Natural killer cell treated with Interleukin-12 subunit alpha and Interleukin-12 subunit beta and Interleukin-15 and Interleukin-18, amount 100 ng/mL, for 72 hours (primary cell): Measurements from ENCODE around the gene P2RY8. TPM values are rescaled to one million over a fixed set of nuclear protein-coding genes. Genes with fewer than 3 reads are reported as not detected.
A peak's percentile ranks its signal among the peaks of the same experiment; 100 is the strongest.
"Not testable (repeated sequence)": the region's sequence is repeated elsewhere in the genome, so short reads cannot be mapped to it uniquely, and the experiment has no call there.

Experiments used
- ATAC-seq, 2 donors: fragments of 150-1000 bp; cut with Tn5 transposase in 1 of 2; sonication (Bioruptor Pico), chemical (Tn5 transposase) in 1 of 2; 2 replicates each; pipeline ENCODE4 v1.10.0; 2021
- DNase-seq: peaks from one replicate; pipeline ENCODE4 v3.0.0; 2022; ENCODE audit warnings: low spot score
- H3K27ac Mint-ChIP-seq, 2 donors: 1 replicate in 1 of 2; 2 replicates in 1 of 2; pipeline ENCODE4 v1.8.0; 2022; ENCODE audit warnings: mixed read lengths in 2 of 2, mild to moderate bottlenecking in 1 of 2, moderate library complexity in 1 of 2
- H3K27me3 Mint-ChIP-seq, 2 donors: 1 replicate in 1 of 2; 2 replicates in 1 of 2; pipeline ENCODE4 v1.8.0; 2022; ENCODE audit warnings: mixed read lengths in 2 of 2
- H3K36me3 Mint-ChIP-seq: one replicate; pipeline ENCODE4 v1.8.0; 2022; ENCODE audit warnings: mixed read lengths
- H3K4me1 Mint-ChIP-seq, 2 donors: 1 replicate in 1 of 2; 2 replicates in 1 of 2; pipeline ENCODE4 v1.8.0; 2022; ENCODE audit warnings: low read depth in 2 of 2, mixed read lengths in 2 of 2, mild to moderate bottlenecking in 1 of 2
- H3K4me3 Mint-ChIP-seq: one replicate; pipeline ENCODE4 v1.8.0; 2022; ENCODE audit warnings: mixed read lengths
- H3K9me3 Mint-ChIP-seq: 2 replicates; pipeline ENCODE4 v1.8.0; 2022; ENCODE audit warnings: mixed read lengths
- total RNA-seq, 2 donors: library from RNA; stranded (reverse); gene quantifications; one replicate each; pipeline ENCODE4 v1.2.3, GENCODE V29; 2022

The P2RY8 gene
- total RNA-seq, 2 donors from 2014 or later, result 19.5 to 59.1 TPM

GRCh38 chrX:1493877-1494510, 43.0 kb downstream of the P2RY8 start:
- H3K27ac Mint-ChIP-seq, result peak overlapping the region; percentile 51 to 80
- peak; percentile 18 to 33 for ATAC-seq
- H3K4me1 Mint-ChIP-seq, result peaks cover 14 to 34% of the 10 kb centered on the region in 2 donors
- no peaks in the 10 kb centered on the region for H3K27me3 Mint-ChIP-seq
- H3K4me3 Mint-ChIP-seq, result no peak overlapping the region
- peaks cover 11% of the 10 kb centered on the region for H3K36me3 Mint-ChIP-seq
- DNase-seq, result no peak
- peaks cover 6% of the 10 kb centered on the region for H3K9me3 Mint-ChIP-seq

- no peak for ATAC-seq
- no peak for DNase-seq
Measured at GRCh38 chrX:1493412-1493811, 43.6 kb downstream of the P2RY8 start.

DNA sequence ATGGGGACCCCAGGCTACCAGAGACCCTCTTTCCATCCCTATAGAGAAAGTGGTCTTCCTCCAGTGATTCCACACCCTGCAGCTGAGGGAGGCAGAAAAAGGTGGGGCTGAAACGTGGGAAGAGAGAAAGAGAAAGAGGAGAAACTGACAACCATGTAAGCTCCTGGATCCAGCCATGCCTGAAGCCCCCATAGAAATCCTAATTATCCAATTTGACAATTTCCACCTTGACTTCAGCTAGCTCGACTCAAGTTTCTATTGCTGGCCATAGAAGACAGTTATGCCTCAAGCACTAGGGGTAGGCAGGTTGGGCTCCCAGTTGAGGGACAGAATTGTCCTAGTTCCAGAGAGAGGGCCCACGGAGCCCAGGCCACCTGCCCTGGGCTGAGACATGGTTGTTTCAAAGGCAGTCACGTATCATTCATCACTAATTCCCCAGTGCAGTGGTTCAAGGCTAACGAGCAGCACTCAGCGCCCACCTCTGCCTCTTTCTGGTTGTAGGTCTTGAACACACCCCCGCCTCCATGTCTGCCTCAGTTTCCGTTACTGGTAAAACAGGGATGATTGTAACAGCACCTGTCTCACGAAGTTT, 44.5 kb downstream of the P2RY8 start:
- ATAC-seq (no peak), DNase-seq (no peak)
- Mint-ChIP-seq H3K4me3 (no peak overlapping the region), H3K27me3 (no peaks in the 10 kb centered on the region), H3K9me3 (peaks cover 6% of the 10 kb centered on the region), H3K27ac (peak overlapping the region; percentile 60 to 80), H3K36me3 (peaks cover 15% of the 10 kb centered on the region), H3K4me1 (peaks cover 14 to 40% of the 10 kb centered on the region in 2 donors)

More at GRCh38 chrX:1493412-1493811, 43.6 kb downstream of the P2RY8 start:
- Mint-ChIP-seq H3K4me3 (no peak overlapping the region), H3K27me3 (no peaks in the 10 kb centered on the region), H3K36me3 (peaks cover 15% of the 10 kb centered on the region), H3K27ac (peak overlapping the region; percentile 51 to 80), H3K4me1 (peaks cover 14 to 39% of the 10 kb centered on the region in 2 donors), H3K9me3 (peaks cover 6% of the 10 kb centered on the region)

DNA sequence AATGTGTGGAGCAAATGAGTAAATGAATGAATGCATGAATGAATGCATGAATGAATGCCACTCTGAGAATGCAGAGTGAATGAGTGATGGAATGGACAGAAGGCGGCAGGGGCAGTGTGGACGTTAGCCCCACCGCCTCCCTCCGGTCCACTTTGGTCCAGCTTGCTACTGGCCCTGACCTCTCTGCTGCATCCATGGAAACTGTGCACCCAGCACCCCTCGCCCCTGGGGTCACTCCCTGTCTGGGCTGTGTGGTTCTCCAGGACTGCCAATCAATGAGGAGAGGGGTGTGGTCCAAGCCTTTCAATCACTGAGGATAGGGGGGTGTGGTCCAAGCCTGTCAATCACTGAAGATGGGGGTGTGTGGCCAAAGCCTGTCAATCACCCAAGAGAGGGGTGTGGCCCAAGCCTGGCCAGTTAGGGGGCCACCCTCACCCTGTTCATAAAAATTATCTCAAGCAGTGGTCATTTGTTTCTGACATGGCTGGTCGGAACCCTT, 45.1 kb downstream of the P2RY8 start:
- peak overlapping the region; percentile 38 to 60 for H3K27ac Mint-ChIP-seq
- H3K4me3 Mint-ChIP-seq, result no peak overlapping the region
- H3K4me1 Mint-ChIP-seq, result peaks cover 20 to 46% of the 10 kb centered on the region in 2 donors
- H3K27me3 Mint-ChIP-seq, result no peaks in the 10 kb centered on the region
- peak; percentile 88 to 94 for ATAC-seq
- peaks cover 6% of the 10 kb centered on the region for H3K9me3 Mint-ChIP-seq
- H3K36me3 Mint-ChIP-seq, result peaks cover 15% of the 10 kb centered on the region
- peak; percentile 67 for DNase-seq

GRCh38 chrX:1491248-1491647, 45.7 kb downstream of the P2RY8 start:
- not testable (repeated sequence) for DNase-seq, H3K4me3 Mint-ChIP-seq, ATAC-seq, H3K9me3 Mint-ChIP-seq, H3K27me3 Mint-ChIP-seq
- peak overlapping the region; percentile 38 to 60 for H3K27ac Mint-ChIP-seq
- peaks cover 15% of the 10 kb centered on the region for H3K36me3 Mint-ChIP-seq
- H3K4me1 Mint-ChIP-seq, result peaks cover 20 to 45% of the 10 kb centered on the region in 2 donors

DNA sequence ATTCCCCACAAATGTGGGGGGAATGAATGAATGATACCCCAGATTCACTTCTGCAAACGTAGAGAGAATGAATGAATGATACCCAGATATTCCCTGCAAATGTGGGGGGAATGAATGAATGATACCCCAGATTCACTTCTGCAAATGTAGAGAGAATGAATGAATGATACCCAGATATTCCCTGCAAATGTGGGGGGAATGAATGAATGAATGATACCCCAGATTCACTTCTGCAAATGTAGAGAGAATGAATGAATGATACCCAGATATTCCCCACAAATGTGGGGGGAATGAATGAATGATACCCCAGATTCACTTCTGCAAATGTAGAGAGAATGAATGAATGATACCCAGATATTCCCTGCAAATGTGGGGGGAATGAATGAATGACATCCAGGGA, 46.3 kb downstream of the P2RY8 start:
- peaks cover 20 to 42% of the 10 kb centered on the region in 2 donors for H3K4me1 Mint-ChIP-seq
- not testable (repeated sequence) for ATAC-seq, H3K27me3 Mint-ChIP-seq, H3K27ac Mint-ChIP-seq, H3K4me3 Mint-ChIP-seq, H3K9me3 Mint-ChIP-seq, DNase-seq
- H3K36me3 Mint-ChIP-seq, result peaks cover 15% of the 10 kb centered on the region

DNA sequence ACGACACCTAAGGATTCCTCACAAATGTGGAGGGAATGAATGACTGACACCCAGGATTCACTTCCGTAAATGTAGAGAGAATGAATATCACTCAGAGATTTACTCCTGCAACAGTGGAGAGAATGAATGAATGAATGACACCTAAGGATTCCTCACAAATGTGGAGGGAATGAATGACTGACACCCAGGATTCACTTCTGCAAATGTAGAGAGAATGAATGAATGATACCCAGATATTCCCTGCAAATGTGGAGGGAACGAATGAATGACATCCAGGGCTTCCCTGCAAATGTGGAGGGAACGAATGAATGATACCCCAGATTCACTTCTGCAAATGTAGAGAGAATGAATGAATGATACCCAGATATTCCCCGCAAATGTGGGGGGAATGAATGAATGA, 47.6 kb downstream of the P2RY8 start:
- Mint-ChIP-seq H3K36me3 (peaks cover 15% of the 10 kb centered on the region), H3K4me1 (peaks cover 21 to 40% of the 10 kb centered on the region in 2 donors)
- H3K27ac Mint-ChIP-seq, H3K27me3 Mint-ChIP-seq, DNase-seq, H3K4me3 Mint-ChIP-seq, ATAC-seq, H3K9me3 Mint-ChIP-seq: not testable (repeated sequence)

DNA sequence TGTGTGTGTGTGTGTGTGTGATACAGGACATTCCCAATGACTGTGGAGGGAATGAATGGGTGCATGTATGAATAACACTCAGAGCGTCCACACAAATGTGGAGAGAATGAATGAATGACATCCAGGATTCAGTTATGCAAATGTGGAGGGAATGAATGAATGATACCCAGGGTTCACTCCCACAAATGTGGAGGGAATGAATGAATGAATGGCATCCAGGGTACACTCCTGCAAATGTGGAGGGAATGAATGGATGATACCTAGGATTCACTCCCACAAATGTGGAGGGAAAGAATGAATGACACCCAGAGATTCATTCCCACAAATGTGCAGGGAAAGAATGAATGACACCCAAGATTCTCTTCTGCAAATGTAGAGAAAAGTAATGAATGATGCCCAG, 48.2 kb downstream of the P2RY8 start:
- Mint-ChIP-seq H3K9me3 (peaks cover 6% of the 10 kb centered on the region), H3K27ac (peak overlapping the region; percentile 33 to 50), H3K36me3 (peaks cover 15% of the 10 kb centered on the region), H3K4me1 (peaks cover 27 to 45% of the 10 kb centered on the region in 2 donors), H3K4me3 (no peak overlapping the region), H3K27me3 (no peaks in the 10 kb centered on the region)
- DNase-seq, result no peak
- no peak for ATAC-seq

DNA sequence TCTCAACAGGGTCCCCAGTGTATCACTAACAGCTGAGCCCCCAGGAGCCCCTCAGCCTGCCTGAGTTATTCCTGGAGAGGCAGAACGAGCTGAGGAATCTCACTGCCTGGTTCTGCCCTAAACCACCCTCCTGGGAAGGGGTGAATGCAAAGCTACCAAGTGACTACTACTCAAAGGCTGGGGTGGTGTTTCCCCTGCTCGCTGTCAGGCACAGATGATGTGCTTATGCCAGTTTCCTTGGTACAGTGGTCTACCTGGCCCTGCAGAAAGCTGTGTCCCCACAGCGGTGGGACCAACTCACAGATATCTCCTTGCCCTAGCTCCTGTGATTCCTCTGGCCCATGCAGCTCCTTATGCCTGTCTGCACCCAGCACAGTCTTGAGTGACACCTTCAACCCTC, 48.8 kb downstream of the P2RY8 start:
- Mint-ChIP-seq H3K4me3 (no peak overlapping the region), H3K27ac (peak overlapping the region; percentile 33 to 50), H3K36me3 (peaks cover 15% of the 10 kb centered on the region), H3K9me3 (peaks cover 6% of the 10 kb centered on the region), H3K4me1 (peaks cover 33 to 42% of the 10 kb centered on the region in 2 donors), H3K27me3 (no peaks in the 10 kb centered on the region)
- DNase-seq (no peak), ATAC-seq (no peak)

GRCh38 chrX:1487401-1487800, 49.6 kb downstream of the P2RY8 start:
- H3K36me3 Mint-ChIP-seq, result peaks cover 15% of the 10 kb centered on the region
- H3K27ac Mint-ChIP-seq, result peak overlapping the region; percentile 56 to 63
- peaks cover 39 to 44% of the 10 kb centered on the region in 2 donors for H3K4me1 Mint-ChIP-seq
- DNase-seq (no peak), ATAC-seq (no peak)
- no peaks in the 10 kb centered on the region for H3K27me3 Mint-ChIP-seq
- no peak overlapping the region for H3K4me3 Mint-ChIP-seq
- H3K9me3 Mint-ChIP-seq, result peaks cover 6% of the 10 kb centered on the region

DNA sequence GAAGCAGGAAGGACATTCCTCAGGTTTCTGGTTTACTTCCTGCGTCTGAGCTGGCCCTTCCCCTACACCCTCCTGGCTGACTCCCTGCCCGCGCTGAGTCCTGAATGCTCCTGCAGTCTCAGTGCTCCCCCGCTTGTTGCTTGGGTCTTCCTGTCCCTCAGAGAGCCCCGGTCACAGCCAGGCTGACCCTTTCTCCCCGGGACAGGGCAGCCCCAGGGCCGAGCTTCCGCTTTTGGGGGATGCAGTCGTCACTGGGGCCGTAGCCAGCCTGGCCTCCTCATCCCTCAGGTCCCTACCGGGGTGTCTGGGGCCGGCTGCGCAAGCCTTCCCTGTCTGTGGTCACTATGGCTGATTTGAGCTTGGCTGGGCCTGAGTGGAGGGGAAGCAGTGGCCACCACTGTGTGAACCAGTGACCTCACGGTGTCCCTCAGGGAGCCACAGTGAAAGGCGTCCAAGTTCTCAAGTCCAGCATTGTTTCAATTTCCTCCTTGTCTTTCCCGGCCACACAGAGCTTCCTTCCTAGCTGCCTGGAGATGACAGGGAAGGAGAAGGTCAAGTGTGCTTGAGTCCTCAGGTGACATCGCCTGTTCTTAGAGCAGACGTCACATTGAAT, 50.1 kb downstream of the P2RY8 start:
- ATAC-seq, result no peak
- no peak overlapping the region for H3K4me3 Mint-ChIP-seq
- peaks cover 40 to 44% of the 10 kb centered on the region in 2 donors for H3K4me1 Mint-ChIP-seq
- peaks cover 6% of the 10 kb centered on the region for H3K9me3 Mint-ChIP-seq
- no peak for DNase-seq
- no peaks in the 10 kb centered on the region for H3K27me3 Mint-ChIP-seq
- H3K27ac Mint-ChIP-seq, result peak overlapping the region; percentile 56 to 63
- H3K36me3 Mint-ChIP-seq, result peaks cover 15% of the 10 kb centered on the region

DNA sequence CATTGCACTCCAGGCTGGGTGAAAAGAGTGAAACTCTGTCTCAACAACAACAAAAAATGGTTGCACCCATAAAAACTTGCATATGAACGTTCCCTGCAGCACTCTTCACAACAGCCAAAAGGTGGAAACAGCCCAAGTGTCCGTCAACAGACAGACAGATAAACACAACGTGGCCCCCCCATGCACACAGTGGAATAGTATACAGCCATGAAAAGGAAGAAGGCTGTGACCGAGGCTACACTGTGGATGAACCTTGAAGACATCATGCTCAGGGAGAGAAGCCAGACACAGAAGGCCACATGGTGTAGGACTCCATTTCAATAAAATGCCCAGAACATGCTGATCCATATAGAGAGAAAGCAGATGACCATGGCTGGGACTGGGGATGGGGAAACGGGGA, 50.8 kb downstream of the P2RY8 start:
- ATAC-seq (no peak), DNase-seq (no peak)
- H3K27me3 Mint-ChIP-seq, result no peaks in the 10 kb centered on the region
- peaks cover 9% of the 10 kb centered on the region for H3K36me3 Mint-ChIP-seq
- peaks cover 36 to 42% of the 10 kb centered on the region in 2 donors for H3K4me1 Mint-ChIP-seq
- peaks cover under 1% of the 10 kb centered on the region for H3K9me3 Mint-ChIP-seq
- H3K27ac Mint-ChIP-seq, result peak overlapping the region in 1 of 2 donors; percentile 63
- no peak overlapping the region for H3K4me3 Mint-ChIP-seq

DNA sequence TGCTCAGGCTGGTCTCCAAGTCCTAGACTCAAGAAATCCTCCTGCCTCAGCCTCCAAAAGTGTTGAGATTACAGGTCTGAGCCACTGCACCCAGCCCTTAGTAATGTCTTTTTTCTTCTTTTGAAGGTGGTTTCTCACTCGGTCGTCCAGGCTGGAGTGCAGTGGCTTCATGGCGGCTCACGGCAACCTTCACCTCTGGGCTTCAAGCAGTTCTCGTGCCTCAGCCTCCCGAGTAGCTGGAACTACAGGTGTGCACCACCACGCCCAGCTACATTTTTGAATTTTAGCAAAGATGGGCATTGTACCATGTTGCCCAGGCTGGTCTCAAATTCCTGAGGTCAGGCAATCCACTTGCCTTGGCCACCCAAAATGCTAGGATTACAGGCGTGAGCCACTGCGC, 52.0 kb downstream of the P2RY8 start:
- H3K4me1 Mint-ChIP-seq, result peaks cover 45 to 50% of the 10 kb centered on the region in 2 donors
- no peaks in the 10 kb centered on the region for H3K27me3 Mint-ChIP-seq
- no peak for DNase-seq
- H3K27ac Mint-ChIP-seq, result peak overlapping the region; percentile 97 to 98
- ATAC-seq, result no peak
- H3K4me3 Mint-ChIP-seq, result no peak overlapping the region
- peaks cover 8% of the 10 kb centered on the region for H3K36me3 Mint-ChIP-seq
- H3K9me3 Mint-ChIP-seq, result no peaks in the 10 kb centered on the region

DNA sequence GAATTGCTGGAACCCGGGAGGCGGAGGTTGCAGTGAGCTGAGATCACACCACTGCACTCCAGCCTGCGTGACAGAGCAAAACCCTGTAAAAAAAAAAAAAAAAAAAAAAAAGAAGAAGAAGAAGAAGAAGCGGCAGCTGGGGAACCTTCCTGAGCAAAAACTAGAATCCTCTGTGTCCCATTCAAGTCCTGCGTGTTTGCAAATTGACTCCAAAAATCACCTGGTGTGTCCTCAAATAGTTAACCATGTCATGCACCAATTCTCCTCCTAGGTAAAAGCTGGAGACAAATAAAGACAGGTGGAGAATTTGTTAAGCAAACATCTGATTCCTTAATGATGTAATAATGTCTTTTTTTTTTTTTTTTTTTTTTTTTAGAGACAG, 52.4 kb downstream of the P2RY8 start:
- peaks cover 49 to 54% of the 10 kb centered on the region in 2 donors for H3K4me1 Mint-ChIP-seq
- DNase-seq, result no peak
- no peaks in the 10 kb centered on the region for H3K9me3 Mint-ChIP-seq
- H3K36me3 Mint-ChIP-seq, result peaks cover 8% of the 10 kb centered on the region
- H3K27me3 Mint-ChIP-seq, result no peaks in the 10 kb centered on the region
- ATAC-seq, result no peak
- peak overlapping the region; percentile 69 for H3K4me3 Mint-ChIP-seq
- peak overlapping the region; percentile 97 to 98 for H3K27ac Mint-ChIP-seq
